ENCODE results near the gene CPNE2.
A peak's percentile ranks its signal among the peaks of the same experiment; 100 is the strongest.
"Not testable (repeated sequence)": the region's sequence is repeated elsewhere in the genome, so short reads cannot be mapped to it uniquely, and the experiment has no call there.

The CPNE2 gene

DNA sequence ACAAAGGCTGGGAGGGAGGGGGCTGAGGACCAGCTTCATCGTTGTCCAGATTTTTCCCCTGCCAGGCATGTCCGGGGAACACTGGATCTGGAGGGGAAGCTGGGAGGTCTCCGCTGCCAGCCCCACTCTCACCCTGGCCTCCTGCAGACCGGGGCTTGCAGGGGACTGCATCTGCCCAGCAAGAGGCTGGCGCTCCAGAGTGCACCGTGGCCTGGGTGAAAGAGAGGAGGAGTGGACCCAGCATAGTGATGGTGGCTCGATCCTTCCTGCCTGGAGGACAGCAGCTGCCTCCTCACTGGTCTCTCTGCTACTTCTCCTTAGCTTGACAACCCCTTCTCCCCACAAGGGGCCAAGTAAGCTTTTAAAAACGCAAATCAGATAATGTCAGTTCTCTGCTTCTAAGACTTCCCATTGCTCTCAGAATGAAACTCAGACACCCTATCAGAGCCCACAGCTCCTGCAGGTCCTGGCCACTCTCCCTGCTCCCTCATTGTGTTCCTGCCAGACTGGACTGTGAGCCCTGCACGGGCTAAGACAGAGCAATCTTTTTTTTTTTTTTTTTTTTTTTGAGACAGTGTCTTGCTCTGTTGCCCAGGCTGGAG, 15.0 kb downstream of the CPNE2 start:
- TF ChIP-seq, protein P1, sequence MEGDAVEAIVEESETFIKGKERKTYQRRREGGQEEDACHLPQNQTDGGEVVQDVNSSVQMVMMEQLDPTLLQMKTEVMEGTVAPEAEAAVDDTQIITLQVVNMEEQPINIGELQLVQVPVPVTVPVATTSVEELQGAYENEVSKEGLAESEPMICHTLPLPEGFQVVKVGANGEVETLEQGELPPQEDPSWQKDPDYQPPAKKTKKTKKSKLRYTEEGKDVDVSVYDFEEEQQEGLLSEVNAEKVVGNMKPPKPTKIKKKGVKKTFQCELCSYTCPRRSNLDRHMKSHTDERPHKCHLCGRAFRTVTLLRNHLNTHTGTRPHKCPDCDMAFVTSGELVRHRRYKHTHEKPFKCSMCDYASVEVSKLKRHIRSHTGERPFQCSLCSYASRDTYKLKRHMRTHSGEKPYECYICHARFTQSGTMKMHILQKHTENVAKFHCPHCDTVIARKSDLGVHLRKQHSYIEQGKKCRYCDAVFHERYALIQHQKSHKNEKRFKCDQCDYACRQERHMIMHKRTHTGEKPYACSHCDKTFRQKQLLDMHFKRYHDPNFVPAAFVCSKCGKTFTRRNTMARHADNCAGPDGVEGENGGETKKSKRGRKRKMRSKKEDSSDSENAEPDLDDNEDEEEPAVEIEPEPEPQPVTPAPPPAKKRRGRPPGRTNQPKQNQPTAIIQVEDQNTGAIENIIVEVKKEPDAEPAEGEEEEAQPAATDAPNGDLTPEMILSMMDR (conservative IDR thresholded peaks at IDR 0.05; ENCODE audit: low read depth, low read length) = no peak

DNA sequence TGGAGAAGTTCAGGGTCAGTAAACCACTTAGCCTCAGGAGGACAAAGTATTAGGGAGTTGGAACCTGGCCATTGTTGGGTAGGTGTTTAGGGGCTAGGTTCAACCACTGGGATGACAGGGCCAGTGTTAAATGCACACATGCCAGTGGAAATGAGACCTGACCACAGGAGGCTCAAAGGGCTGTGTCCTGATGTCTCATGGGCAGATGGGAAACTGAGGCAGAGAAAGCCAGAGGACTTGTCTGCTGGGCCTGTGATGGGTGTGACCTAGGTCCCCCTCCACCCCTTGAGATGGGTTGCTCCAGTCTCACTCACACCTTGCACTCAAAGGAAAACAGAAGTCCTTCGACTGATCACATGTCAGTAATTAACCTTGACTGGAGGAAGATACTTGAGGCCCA, 16.0 kb downstream of the CPNE2 start:
- H3K4me3 ChIP-seq (ENCODE audit: low read depth, low read length) = no peak overlapping the region
- no peak for DNase-seq (ENCODE audit: low read depth)
- TF ChIP-seq, protein P1 (conservative IDR thresholded peaks at IDR 0.05; ENCODE audit: low read depth, low read length) = no peak

More for the DNA sequence above, 15.0 kb downstream of the CPNE2 start:
- H3K4me3 ChIP-seq (ENCODE audit: low read depth, low read length) = no peak overlapping the region
- no peak for DNase-seq (ENCODE audit: low read depth)

DNA sequence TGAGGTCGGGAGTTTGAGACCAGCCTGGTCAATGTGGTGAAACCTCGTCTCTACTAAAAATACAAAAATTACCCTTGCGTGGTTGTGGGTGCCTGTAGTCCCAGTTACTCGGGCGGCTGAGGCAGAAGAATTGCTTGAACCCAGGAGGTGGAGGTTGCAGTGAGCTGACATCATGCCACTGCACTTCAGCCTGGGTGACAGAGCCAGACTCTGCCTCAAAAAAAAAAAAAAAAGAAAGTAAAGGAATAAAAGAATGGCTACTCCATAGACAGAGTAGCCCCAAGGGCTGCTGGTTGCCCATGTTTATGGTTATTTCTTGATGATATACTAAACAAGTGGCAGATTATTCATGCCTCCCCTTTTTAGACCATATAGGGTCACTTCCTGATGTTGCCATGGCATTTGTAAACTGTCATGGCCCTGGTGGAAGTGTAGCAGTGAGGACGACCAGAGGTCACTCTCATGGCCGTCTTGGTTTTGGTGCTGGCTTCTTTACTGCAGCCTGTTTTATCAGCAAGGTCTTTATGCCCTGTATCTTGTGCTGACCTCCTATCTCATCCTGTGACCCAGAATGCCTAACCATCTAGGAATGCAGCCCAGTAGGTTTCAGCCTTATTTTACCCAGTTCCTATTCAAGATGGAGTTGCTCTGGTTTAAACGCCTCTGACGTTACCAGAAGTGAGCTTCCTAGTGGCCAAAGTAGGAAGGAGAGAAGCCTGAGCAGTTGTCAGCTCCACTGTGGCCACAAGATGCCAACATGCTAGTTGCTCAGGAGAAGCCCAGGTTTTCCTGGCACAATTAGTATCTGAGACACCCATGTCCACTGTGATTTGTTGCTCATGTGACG, 17.1 kb downstream of the CPNE2 start:
- not testable (repeated sequence) for H3K4me3 ChIP-seq (ENCODE audit: low read depth, low read length); DNase-seq (ENCODE audit: low read depth)

DNA sequence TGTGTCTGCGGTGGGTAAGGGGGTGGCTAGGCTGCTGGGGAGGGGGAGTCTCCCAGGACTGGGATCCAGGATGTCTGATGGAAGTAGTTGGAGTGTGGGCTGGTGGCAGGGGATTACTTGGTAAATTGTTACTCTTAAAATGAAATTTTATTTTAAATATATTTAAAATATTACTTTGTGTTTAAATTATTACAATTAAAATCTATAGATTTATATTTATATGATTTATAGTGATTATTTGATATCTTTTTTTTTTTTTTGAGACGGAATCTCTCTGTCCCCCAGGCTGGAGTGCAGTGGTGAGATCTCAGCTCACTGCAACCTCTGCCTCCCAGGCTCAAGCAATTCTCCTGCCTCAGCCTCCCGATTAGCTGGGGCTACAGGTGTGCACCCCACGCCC, 18.6 kb downstream of the CPNE2 start:
- TF ChIP-seq, protein P1 (conservative IDR thresholded peaks at IDR 0.05; ENCODE audit: low read depth, low read length) = no peak
- DNase-seq (ENCODE audit: low read depth) = no peak
- H3K4me3 ChIP-seq (ENCODE audit: low read depth, low read length) = no peak overlapping the region

DNA sequence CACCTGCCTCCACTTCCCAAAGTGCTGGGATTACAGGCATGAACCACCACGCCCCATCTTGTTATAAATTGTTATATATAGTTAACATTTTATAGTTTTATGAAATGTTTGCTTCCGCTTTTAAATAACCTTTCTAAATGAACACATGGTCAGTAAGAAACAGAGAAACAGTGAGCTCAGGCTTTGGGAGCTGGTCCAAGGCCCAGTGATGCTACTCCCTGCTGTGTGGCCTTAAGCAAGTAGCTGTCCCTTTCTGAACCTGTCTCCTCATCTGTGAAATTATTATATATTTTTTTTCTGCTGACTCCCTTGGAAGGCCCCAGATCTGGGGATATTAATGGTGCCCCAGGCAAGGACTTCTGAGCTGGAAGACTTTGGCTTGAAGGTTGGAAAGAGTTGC, 19.0 kb downstream of the CPNE2 start:
- TF ChIP-seq, protein P1 (conservative IDR thresholded peaks at IDR 0.05; ENCODE audit: low read depth, low read length) = no peak
- peak; percentile 53 for DNase-seq (ENCODE audit: low read depth)
- H3K4me3 ChIP-seq (ENCODE audit: low read depth, low read length) = no peak overlapping the region

DNA sequence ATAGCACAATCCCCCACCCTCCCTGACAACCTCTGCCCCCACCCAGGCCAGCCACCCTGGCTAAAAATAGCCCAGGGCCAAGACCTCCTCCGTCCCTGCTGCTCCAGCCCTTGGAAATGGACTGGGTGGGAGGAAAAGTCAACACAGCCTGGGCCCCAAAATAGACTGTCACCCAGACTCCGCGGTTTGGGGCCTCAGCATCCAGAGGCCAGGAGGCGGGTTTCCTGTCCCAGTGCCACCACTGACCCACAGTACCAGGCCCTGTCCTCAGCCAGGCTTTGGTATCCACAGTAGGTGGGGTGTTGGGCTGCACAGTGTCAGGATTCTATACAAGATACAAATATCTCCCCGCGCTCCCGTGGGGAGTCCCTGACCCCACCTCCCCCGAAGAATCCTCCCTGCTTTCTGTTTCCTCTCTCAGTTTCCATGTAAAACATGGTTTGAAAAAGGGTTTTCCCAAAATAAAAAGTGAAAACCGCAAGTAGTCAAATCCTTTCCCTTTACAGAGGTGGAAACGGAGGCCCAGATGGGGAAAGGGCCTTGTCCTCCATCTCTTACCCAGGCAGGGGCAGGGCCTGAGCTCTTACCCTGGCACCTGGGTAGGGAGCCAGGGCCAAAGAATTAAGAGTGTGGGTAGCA, 20.1 kb downstream of the CPNE2 start:
- no peak overlapping the region for H3K4me3 ChIP-seq (ENCODE audit: low read depth, low read length)
- no peak for DNase-seq (ENCODE audit: low read depth)

DNA sequence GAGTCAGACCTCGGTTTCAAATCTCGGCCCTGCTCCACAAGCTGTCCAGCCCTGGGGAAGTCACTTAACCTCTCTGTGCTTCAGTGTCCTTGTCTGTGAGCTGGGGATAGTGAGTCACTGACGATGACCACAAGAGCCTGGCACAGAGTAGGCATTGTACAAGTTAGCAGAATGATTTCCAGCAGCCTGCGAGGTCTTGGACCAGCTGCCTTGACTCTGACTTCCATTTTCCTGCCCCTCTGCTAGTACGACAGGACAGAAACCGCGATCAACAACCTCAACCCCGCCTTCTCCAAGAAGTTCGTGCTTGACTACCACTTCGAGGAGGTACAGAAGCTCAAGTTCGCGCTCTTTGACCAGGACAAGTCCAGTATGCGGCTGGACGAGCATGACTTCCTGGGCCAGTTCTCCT, 20.7 kb downstream of the CPNE2 start:
- H3K4me3 ChIP-seq (ENCODE audit: low read depth, low read length) = no peak overlapping the region
- TF ChIP-seq, protein P1 (conservative IDR thresholded peaks at IDR 0.05; ENCODE audit: low read depth, low read length) = no peak
- peak; percentile 13 for DNase-seq (ENCODE audit: low read depth)

More for the DNA sequence above, 20.1 kb downstream of the CPNE2 start:
- TF ChIP-seq, protein P1 (conservative IDR thresholded peaks at IDR 0.05; ENCODE audit: low read depth, low read length) = no peak
